ENCODE measurements around the gene CGB5.
"Not testable (repeated sequence)": the region's sequence is repeated elsewhere in the genome, so short reads cannot be mapped to it uniquely, and the experiment has no call there.

CGB5 gene

DNA sequence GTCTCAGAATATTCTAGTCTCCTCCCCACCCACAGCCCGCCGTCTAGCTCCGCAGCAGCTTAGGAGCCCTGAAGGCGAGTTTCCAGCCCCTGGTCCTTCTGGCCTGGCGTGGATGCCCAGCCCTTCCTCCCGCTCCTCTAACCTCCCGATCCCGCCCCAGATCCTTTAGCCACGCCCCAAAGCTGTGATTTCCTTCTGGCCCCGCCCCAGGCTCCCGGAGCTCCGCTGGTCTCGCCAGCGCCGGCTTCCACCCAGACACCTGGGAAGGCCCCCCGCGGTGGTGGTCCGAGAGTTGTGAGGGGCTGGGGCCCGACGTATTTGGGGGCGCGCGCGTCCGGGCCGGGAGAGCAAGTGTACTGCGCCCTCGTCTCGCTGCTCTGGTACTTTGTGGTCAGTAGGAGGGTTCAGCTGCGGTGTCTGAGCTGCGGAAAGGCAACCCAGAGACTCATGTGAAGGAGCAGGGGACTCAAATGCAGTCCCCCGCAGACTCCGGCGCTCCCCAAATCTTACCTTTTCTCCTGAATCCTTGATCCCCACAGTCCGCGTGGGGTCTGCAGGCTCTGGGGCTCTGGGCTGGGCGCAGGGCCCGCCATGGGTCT is 14.1 kb downstream of the CGB5 start, which contains the start of gene CGB7:
Gene CGB7 (minus strand): TSS at position 114 of the 599 bp plus-strand sequence. CDS start 2,374 bp downstream, outside the sequence.
- DNase-seq (ENCODE audit: low read depth): no peak

DNA sequence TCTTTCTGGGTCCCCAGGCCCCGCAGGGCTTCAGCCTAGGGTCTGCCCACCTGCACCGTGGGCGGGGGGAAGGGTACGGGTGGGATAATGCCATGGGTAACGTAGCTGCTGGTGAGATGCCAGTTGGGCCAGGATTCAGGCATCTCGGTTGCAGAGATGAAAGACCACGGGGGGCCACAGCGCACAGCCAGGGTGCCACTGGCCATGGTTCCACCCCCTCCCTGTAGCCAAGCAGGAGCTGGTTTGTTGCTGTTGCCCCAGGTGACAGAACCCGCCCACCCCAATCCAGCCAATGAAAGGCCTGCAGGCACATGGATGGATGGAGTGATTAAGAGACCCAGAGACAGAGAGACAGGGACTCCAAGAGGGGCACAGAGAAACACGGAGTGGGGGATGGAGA is 14.9 kb downstream of the CGB5 start:
- DNase-seq (ENCODE audit: low read depth): no peak

- no peak for DNase-seq (ENCODE audit: low read depth)
Observed at GRCh38 chr19:49059053-49059452, 15.4 kb downstream of the CGB5 start.

GRCh38 chr19:49061000-49061399 is 17.4 kb downstream of the CGB5 start:
- no peak for DNase-seq (ENCODE audit: low read depth)

GRCh38 chr19:49061445-49061844 is 17.8 kb downstream of the CGB5 start:
- no peak for DNase-seq (ENCODE audit: low read depth)

DNA sequence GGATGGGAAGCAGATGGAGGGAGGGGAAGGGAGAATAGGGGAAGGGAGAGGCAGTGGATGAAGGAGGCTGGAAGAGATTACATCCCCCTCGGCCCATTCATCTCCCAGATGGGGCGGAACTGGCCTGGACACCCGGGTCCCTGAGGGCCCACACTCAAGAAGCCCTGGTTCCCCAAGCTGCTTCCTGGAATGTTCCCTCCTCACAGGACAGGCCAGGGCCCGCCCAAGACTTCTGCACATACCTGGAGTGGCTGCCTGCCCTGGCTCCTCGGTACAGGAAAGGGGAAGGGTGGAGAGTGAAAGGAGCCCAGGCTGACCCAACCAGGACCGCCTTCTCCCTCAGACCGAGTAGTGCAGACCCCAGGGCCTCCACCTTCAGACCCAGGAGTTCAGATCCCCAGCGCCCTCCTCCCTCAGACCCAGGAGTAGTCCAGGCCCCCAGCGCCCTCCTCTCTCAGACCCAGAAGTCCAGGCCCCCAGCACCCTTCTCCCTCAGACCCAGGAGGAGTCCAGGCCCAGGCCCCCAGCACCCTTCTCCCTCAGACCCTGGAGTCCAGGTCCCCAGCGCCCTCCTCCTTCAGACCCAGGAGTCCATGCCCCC is 20.5 kb downstream of the CGB5 start:
- DNase-seq (ENCODE audit: low read depth): no peak

- no peak for DNase-seq (ENCODE audit: low read depth)
Observed at GRCh38 chr19:49064768-49065611, 21.3 kb downstream of the CGB5 start, which contains the start of gene NTF4. NTF4 (minus strand) TSS chr19:49064818; CDS start chr19:49061997, 2,821 bp downstream.

GRCh38 chr19:49065905-49066512 is 22.4 kb downstream of the CGB5 start:
- no peak for DNase-seq (ENCODE audit: low read depth)

DNA sequence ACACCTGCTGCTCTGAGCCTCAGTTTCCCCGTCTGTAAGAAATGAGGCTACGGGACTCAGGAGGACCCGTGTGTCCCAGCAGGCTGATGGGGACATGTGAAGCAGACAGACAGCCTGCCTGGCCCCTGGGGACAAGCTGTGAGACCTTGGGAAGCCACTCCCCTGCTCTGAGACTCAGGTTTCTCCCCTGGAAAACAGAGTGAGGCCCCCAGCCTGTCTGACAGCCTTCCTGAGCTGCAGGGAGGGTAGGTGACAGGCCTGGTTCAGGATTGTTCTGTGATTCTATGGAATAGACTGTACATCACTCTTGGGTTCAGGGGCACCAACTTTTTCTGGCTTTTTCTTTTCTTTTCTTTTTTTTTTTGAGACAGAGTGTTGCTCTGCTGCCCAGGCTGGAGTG is 23.9 kb downstream of the CGB5 start:
- DNase-seq (ENCODE audit: low read depth): no peak

- no peak for DNase-seq (ENCODE audit: low read depth)
Observed at GRCh38 chr19:49069026-49069425, 25.4 kb downstream of the CGB5 start.

DNA sequence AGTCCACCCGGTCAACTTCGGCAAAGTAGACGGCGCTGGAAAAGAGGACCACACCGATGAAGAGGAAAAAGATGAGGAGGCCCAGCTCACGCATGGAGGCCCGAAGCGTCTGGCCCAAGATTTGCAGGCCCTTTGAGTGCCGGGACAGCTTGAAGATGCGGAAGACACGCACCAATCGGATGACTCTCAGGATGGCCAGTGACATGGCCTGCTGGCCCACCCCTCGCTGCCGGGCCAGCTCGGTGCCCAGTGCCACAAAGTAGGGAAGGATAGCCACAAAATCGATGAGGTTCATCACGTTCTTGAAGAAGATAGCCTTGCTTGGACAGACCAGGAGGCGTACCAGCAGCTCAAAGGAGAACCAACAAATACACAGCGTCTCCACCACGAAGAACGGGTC is 26.8 kb downstream of the CGB5 start:
- no peak for DNase-seq (ENCODE audit: low read depth)

GRCh38 chr19:49071860-49072547 is 28.4 kb downstream of the CGB5 start:
- DNase-seq (ENCODE audit: low read depth): no peak

DNA sequence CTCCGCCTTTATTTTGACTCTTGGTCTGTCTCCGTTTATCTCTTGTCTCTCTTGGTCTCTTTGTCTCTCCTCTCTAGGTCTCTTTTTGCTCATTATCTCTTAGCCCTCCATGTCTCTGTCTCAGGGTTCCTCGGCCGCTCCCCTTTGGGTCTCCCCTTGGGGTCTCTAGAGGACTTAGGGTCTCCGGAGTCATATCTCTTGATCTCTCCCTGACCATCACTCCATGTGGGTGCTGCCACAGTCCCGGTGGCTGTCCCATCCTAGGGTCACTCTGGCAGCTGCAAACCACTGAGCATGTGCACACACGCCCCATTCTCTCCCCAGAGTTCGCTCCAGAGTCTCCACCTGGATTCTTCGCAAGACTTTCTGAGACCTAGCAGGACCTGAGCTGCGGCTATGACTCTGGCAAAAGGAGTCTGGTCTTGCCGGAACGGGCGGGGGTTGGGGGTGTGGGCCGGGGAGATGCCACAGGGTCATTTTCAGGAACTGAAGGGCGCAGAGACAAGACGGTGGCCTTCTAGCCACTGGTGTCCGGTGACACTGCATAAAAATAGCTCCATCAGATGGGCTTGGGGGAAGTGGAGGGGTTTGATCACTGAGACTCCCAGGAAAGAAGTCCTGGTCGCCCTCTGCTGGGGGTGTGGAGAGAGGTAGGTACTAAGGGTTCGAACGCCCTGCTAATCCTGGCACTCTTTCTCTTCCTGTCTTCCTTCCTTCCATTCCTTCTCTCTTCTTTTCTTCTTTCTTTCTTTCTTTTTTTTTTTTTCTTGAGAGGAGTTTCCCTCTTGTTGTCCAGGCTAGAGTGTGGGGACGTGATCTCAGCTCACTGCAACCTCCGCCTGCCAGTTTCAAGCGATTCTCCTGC is 30.1 kb downstream of the CGB5 start:
- DNase-seq (ENCODE audit: low read depth): no peak

GRCh38 chr19:49074869-49075268 is 31.2 kb downstream of the CGB5 start:
- DNase-seq (ENCODE audit: low read depth): not testable (repeated sequence)

GRCh38 chr19:49080392-49080791 is 36.7 kb downstream of the CGB5 start:
- DNase-seq (ENCODE audit: low read depth): no peak

DNA sequence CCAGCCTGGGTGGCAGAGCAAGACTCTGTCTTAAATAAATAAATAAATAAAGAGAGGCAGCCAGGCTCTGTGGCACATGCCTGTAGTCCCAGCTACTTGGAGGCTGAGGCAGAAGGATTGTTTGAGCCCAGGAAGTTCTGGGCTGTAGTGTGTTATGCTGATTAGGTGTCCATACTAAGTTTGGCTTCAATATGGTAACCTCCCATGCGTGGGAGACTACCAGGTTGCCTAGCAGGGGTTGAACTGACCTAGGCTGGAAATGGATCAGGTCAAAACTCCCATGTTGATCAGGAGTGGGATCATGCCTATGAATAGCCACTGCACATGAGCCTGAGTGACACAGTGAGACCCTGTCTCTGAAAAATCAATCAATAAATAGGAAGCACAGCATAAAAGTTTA is 37.6 kb downstream of the CGB5 start:
- DNase-seq (ENCODE audit: low read depth): no peak

- DNase-seq (ENCODE audit: low read depth): no peak
Observed at GRCh38 chr19:49084206-49085019, 40.8 kb downstream of the CGB5 start.

- peak; percentile 99 for DNase-seq (ENCODE audit: low read depth)
Observed at GRCh38 chr19:49085020-49085867, 41.6 kb downstream of the CGB5 start, which contains the start of gene SNRNP70. SNRNP70 (plus strand) TSS chr19:49085451; CDS start chr19:49086415, 964 bp downstream.

- no peak for DNase-seq (ENCODE audit: low read depth)
Observed at GRCh38 chr19:49085868-49086232, 42.2 kb downstream of the CGB5 start.

All from stimulated activated CD8-positive, alpha-beta memory T cell treated with anti-CD3 and anti-CD28 coated beads, Interleukin-12 subunit alpha, Interleukin-12 subunit beta, amount 100 ng/mL, for 4 hours (primary cell).